NCI-H2081 treated with DMSO at 0.1 percent for 48 hours (cell line): Measurements from ENCODE around the gene TCEAL7.

Source experiments
- DNase-seq: peaks from one replicate; lab custom pipeline; 2025; lab: John Stamatoyannopoulos, UW

The TCEAL7 gene

DNA sequence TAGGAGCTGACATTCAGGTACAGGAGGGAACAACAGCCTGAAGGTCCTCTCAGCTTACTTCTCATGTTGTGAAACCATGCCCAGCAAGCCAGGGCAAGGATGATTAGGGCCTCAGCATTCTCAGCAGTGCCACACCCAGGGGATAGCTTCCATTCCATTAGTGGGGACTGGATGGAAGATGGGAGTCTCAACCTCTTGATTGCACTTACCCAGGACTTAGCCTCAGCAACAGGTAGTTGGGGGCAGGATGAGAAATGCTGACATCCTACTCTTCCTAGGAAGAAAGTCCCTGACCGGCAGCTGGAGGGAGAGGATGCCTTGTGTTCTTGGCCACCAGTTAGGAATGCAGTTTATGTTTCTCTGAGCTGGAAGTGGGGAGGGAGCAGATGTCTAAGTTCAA is 37.5 kb downstream of the TCEAL7 start:
- no peak for DNase-seq

DNA sequence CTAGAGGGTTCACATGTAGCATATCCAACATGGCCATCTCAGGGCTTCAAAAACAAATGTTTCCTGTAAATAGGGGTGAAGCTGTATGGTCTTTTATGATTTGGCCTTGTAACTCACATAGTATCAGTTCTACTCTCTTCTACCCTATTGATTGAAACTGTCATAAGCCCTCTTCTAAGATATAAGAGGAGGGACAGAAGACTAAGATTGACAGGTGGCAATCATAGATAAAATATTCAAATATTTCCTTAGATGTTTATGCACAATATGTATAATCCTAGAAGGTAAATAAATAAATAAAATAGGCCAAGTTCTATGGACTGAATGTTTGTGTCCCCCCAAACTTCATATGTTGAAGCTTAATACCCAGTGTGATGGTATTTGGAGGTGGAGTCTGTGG is 39.4 kb downstream of the TCEAL7 start:
- DNase-seq, result no peak

DNA sequence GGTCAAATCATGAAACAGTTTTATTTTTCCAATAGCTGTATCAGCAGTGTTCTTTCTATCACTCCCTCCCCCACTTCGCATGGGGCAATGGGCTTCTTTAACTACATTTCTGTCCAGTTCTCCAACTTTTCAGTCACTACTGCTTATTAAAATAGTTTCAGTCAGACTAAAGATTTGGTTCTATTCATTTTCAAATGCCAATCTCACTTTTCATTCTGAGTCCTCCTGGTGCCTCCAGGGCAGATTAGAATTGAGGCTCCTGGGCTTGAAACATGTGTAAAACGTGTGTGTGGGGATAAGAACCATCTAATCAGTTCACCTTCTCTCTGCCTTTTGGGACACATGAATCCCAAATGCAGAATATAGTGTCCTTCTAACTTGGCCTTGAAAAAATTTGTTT is 42.8 kb downstream of the TCEAL7 start:
- no peak for DNase-seq

DNA sequence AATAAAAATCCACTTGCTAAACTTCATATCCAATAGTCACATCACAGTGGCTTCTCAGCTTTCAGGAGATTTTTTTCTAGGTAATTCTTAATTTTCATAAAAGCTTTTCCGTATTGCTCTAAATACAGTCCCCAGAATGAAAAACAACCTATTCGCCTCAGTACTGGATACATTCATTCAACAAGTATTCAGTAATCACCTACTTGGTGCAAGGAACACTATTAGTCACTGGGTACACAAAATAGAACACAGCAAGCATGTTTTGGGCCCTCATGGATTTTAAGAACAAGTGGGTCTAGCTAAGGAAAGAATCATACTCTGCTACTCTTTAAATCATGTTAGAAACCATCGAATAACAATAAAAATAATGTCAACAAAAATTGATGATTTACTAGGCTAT is 43.5 kb downstream of the TCEAL7 start:
- no peak for DNase-seq

DNA sequence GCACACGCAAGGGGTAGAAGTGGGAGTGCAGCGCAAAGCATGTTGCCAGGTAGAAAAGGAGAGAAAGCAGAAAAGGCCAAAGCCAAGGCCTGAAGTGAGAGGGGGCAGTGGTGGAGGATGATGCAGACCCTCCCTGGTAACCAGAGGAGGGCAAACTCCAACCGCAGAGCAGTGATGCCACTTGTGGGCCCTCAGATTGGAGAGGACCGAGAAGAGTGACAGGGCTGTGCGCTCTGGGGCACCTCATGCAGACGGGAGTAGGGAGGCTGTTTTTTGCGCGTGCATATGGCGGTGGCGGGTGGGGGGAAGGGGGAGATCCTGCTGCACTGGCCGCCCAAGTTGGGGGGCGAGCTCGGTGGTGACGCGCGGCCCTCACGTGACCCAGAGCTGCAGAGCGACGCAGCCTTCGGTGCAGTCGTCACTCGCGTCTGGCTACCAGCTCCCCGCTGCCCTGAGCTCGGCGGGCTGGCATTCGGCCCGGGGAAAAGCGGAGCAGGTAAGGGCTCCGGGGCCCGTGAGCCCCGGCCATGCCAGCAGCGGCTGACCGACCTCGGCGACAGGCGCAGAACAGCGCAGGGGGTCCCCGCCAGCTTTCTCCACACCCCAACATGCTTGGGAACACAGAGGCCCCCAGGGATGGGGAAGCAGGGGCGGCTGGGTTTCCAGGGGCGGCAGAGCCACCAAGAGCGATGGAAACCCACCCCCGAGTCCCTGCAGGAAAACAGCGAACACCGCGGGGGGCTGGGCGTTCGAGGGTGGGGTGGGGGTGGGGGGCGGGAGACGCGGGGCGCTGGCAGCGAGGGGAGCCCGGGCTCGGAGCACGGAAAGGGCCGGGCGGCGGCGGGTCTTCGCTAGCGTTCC is 46.3 kb downstream of the TCEAL7 start, which contains the start of gene BEX3:
Gene BEX3 (plus strand): TSS at position 421 of the 861 bp plus-strand sequence. CDS start 984 bp downstream, outside the sequence.
- peak; percentile 64 for DNase-seq

DNA sequence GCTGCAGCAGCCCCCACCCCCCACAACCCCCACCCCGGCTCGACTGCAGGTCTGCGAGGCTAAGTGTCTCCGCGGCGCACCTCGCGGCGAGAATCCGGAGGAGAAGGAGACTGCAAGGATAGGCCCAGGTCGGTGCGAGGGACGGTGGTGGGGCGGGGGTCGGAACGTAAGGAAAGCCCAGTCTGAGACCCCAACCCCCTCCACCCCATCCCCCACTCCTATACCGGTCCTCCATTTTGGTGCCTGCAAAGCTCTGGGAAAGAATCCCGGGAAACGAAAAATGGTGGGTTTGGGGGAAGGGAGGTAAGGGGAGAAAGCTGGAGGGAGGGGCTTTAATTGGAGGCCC is 46.9 kb downstream of the TCEAL7 start:
- DNase-seq, result no peak

DNA sequence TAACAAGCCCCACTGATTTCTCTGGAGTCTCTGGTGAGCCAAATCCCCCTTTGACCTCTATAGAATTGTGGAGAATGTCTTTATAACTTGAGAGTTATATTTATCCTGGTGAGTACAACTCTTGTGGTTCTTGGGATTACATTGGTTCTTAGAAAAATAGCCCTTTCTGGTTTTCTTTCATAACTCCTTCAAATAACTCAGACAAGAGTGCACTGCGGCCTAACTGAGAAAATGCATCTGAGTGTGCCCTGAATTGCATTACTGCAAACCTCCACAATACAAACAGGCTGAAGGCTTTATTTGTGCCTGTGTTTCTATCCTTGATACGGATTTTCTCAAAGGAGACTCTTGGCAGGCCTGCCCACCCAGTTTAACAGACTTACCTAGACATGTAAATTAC is 49.0 kb downstream of the TCEAL7 start:
- DNase-seq, result no peak
